Measurements from ENCODE around the gene FASN. TPM values are rescaled to one million over a fixed set of nuclear protein-coding genes. Genes with fewer than 3 reads are reported as not detected.

Gene FASN
- total and polyA plus RNA-seq, 8 donors: 22.8 to 268 (median 81.6) TPM

DNA sequence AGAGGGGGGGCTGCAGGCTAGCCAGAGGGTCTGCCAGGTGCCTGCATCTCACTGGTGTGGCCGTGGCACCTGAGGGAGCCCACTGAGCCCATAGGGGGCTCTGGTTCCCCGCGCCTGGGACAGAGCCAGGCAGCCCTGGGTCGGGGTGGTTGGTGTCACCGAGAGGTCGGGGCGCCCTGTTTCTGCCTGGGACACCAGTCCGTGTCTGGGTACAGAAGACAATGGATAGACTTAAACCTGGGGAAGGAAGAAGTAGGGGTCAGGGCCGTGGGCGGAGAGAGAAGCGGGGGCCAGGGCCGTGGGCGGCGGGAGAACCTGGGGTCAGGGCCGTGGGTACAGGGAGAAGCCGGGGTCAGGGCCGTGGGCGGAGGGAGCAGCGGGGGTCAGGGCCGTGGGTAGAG, 49.5 kb downstream of the FASN start:
- H3K36me3 ChIP-seq: peaks cover 3 to 45% (median 38%) of the 10 kb centered on the region in 4 donors
- intact Hi-C loops (cut with DNase I; ENCODE audit: low total_unique reads): no loop called here
- no peak overlapping the region for H3K4me3 ChIP-seq
- H3K27ac ChIP-seq: no peak overlapping the region
- no peaks in the 10 kb centered on the region for H3K9me3 ChIP-seq
- 87 to 94% (median 88%) methylated on average over 18 to 20 of the region's 20 CpGs for WGBS, 5 donors
- TF ChIP-seq EP300 (IDR thresholded peaks at IDR 0.05) (no peak), POLR2A (IDR thresholded peaks at IDR 0.05) (no peak), POLR2AphosphoS5 (IDR thresholded peaks at IDR 0.05) (no peak), CTCF (IDR thresholded peaks at IDR 0.05) (no peak)
- DNase-seq: no peak
- peaks cover 23 to 43% (median 37%) of the 10 kb centered on the region in 4 donors for H3K4me1 ChIP-seq
- H3K27me3 ChIP-seq: no peaks in the 10 kb centered on the region

DNA sequence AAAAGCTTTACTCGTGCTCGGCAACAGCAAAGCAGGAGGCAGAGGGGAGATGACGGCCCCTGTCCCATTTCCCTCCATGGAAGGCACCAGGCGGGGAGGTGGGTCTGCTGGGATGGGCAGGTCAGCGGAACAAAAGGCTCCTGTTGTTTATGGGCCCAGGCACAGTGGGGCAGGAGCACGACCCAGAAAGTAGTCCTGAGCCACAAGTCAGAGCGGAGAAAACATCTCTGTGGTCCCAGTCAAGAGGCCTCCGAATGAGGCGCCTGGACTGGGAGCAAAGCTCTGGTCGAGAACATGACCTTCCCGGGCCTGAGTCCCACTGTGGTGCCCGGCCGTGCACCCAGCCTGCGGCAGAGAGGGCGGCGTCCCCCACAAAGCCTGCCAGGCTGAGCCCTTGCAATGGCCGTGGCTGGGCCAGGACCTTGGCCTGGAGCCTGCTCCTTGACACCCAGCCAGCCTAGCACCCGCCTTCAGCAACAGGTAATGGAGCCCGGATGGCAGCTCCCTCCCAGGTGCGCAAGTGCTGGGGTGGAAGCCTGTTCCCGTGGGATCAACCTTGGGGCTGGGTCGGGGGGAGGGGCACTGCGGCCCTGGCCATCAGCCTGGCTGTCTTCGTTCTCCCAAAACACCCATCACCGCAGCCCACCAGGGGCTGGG, 50.0 kb downstream of the FASN start:
- intact Hi-C loops (cut with DNase I; ENCODE audit: low total_unique reads): no loop called here
- Histone ChIP-seq H3K9me3 (no peaks in the 10 kb centered on the region), H3K4me3 (no peak overlapping the region), H3K27ac (no peak overlapping the region), H3K36me3 (peaks cover 3 to 40% (median 35%) of the 10 kb centered on the region in 4 donors), H3K4me1 (peaks cover 18 to 38% (median 32%) of the 10 kb centered on the region in 4 donors), H3K27me3 (no peaks in the 10 kb centered on the region)
- no peak for DNase-seq
- TF ChIP-seq POLR2A (IDR thresholded peaks at IDR 0.05) (no peak), EP300 (IDR thresholded peaks at IDR 0.05) (no peak), CTCF (IDR thresholded peaks at IDR 0.05) (no peak), POLR2AphosphoS5 (IDR thresholded peaks at IDR 0.05) (no peak)
- WGBS, 5 donors: 86 to 91% (median 87%) methylated on average over 18 to 25 of the region's 25 CpGs

DNA sequence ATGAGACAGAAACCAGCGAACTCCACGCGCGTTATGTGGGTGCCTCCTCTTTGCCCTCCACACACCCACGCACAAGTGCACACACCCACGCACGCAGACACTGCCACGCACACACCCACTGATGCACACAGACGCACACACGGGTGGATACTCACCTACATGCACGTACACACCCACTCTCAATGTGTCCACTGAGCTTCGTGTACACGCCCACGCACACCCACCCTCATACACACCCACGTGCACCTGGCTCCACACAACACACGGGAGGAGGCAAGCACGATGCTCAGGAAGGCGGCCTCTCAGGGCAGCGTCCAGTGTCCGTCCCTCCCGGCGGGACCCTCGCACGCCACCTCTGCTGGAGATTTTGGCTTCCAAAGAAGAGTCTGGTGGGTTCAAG, 50.7 kb downstream of the FASN start:
- H3K27ac ChIP-seq: no peak overlapping the region
- H3K4me3 ChIP-seq: no peak overlapping the region
- H3K4me1 ChIP-seq: peaks cover 12 to 31% (median 25%) of the 10 kb centered on the region in 4 donors
- H3K36me3 ChIP-seq: peaks cover 3 to 40% (median 35%) of the 10 kb centered on the region in 4 donors
- DNase-seq: no peak
- H3K27me3 ChIP-seq: no peaks in the 10 kb centered on the region
- TF ChIP-seq CTCF (IDR thresholded peaks at IDR 0.05): no peak
- TF ChIP-seq POLR2A (IDR thresholded peaks at IDR 0.05): no peak
- intact Hi-C loops (cut with DNase I; ENCODE audit: low total_unique reads): no loop called here
- WGBS, 5 donors: 84 to 94% (median 90%) methylated on average over 20 to 24 of the region's 24 CpGs
- no peaks in the 10 kb centered on the region for H3K9me3 ChIP-seq

- intact Hi-C loops (cut with DNase I; ENCODE audit: low total_unique reads): no loop called here
- WGBS, 5 donors: 89 to 93% (median 92%) methylated on average over 16 to 21 of the region's 21 CpGs
- no peaks in the 10 kb centered on the region for H3K9me3 ChIP-seq
- DNase-seq: no peak
- H3K36me3 ChIP-seq: peaks cover 3 to 40% (median 35%) of the 10 kb centered on the region in 4 donors
- no peak overlapping the region for H3K4me3 ChIP-seq
- TF ChIP-seq CTCF (IDR thresholded peaks at IDR 0.05) (no peak), POLR2AphosphoS5 (IDR thresholded peaks at IDR 0.05) (no peak), EP300 (IDR thresholded peaks at IDR 0.05) (no peak), POLR2A (IDR thresholded peaks at IDR 0.05) (no peak)
- no peak overlapping the region for H3K27ac ChIP-seq
- H3K27me3 ChIP-seq: no peaks in the 10 kb centered on the region
- H3K4me1 ChIP-seq: peaks cover 10 to 28% (median 22%) of the 10 kb centered on the region in 4 donors
Measured at GRCh38 chr17:82046903-82047302, 51.1 kb downstream of the FASN start.
